Vagina (tissue), 2 donors: ENCODE measurements around the gene ACRV1.

Source experiments
- CTCF ChIP-seq, 3 experiments: fragments of 450-650 bp in 2 of 3; fragments of 200-600 bp in 1 of 3; sonication (generic) in 1 of 3; IDR thresholded peaks; one replicate each; pipeline ENCODE4 v1.5.1; 2017 to 2019; ENCODE audit warnings: antibody characterized with exemption in 3 of 3, mild to moderate bottlenecking in 2 of 3, moderate library complexity in 2 of 3
- POLR2A ChIP-seq, 2 donors: fragments of 450-650 bp; IDR thresholded peaks; one replicate each; pipeline ENCODE4 v1.6.1; 2017; ENCODE audit warnings: antibody characterized with exemption in 2 of 2, mild to moderate bottlenecking in 2 of 2, moderate library complexity in 2 of 2

- no peak for TF ChIP-seq POLR2A (IDR thresholded peaks at IDR 0.05)
- no peak for TF ChIP-seq CTCF (IDR thresholded peaks at IDR 0.05)
These were observed 43.5 kb upstream of the ACRV1 start for GRCh38 chr11:125724125-125724524.
